T-helper 1 cell (primary cell): ENCODE measurements around the gene IMPACT.

Source experiments
- DNase-seq, 5 donors: peaks; one replicate each; pipeline ENCODE4 v3.0.0-alpha.2; 2012 to 2020

IMPACT gene

GRCh38 chr18:24426073-24426397, 435 bp upstream of the IMPACT start:
- DNase-seq, result no peak

GRCh38 chr18:24427484-24427883, 1.0 kb downstream of the IMPACT start:
- DNase-seq, result no peak

GRCh38 chr18:24428709-24429108, 2.2 kb downstream of the IMPACT start:
- DNase-seq, result no peak

GRCh38 chr18:24429188-24429587, 2.7 kb downstream of the IMPACT start:
- no peak for DNase-seq

- DNase-seq, result no peak
Observed at GRCh38 chr18:24432618-24433017, 6.1 kb downstream of the IMPACT start.

- no peak for DNase-seq
Observed at GRCh38 chr18:24436939-24437338, 10.5 kb downstream of the IMPACT start.

GRCh38 chr18:24443870-24444269, 17.4 kb downstream of the IMPACT start:
- DNase-seq, result no peak

- no peak for DNase-seq
Observed at GRCh38 chr18:24446453-24446852, 20.0 kb downstream of the IMPACT start.

GRCh38 chr18:24446953-24447538, 20.6 kb downstream of the IMPACT start:
- no peak for DNase-seq

- no peak for DNase-seq
Observed at GRCh38 chr18:24447961-24448360, 21.5 kb downstream of the IMPACT start.

GRCh38 chr18:24456549-24456948, 30.1 kb downstream of the IMPACT start:
- no peak for DNase-seq

- DNase-seq, result no peak
Observed at GRCh38 chr18:24459772-24460171, 33.3 kb downstream of the IMPACT start.

GRCh38 chr18:24460388-24460787, 33.9 kb downstream of the IMPACT start, which contains the start of gene HRH4:
HRH4 (plus strand) TSS chr18:24460637; CDS start chr18:24460729, 92 bp downstream.
- DNase-seq, result peak in 1 of 5 donors; percentile 35

- no peak for DNase-seq
Observed at GRCh38 chr18:24461996-24462395, 35.5 kb downstream of the IMPACT start.

- no peak for DNase-seq
Observed at GRCh38 chr18:24462838-24463775, 36.6 kb downstream of the IMPACT start.

- DNase-seq, result no peak
Observed at GRCh38 chr18:24465486-24465885, 39.0 kb downstream of the IMPACT start.

- DNase-seq, result no peak
Observed at GRCh38 chr18:24466771-24467170, 40.3 kb downstream of the IMPACT start.

GRCh38 chr18:24470022-24470618, 43.6 kb downstream of the IMPACT start:
- no peak for DNase-seq

GRCh38 chr18:24470805-24471204, 44.3 kb downstream of the IMPACT start:
- no peak for DNase-seq

- DNase-seq, result no peak
Observed at GRCh38 chr18:24472591-24472990, 46.1 kb downstream of the IMPACT start.

- DNase-seq, result no peak
Observed at GRCh38 chr18:24474406-24474805, 47.9 kb downstream of the IMPACT start.

- DNase-seq, result peak in 1 of 5 donors; percentile 8
Observed at GRCh38 chr18:24475926-24476589, 49.6 kb downstream of the IMPACT start.

- no peak for DNase-seq
Observed at GRCh38 chr18:24479371-24479770, 52.9 kb downstream of the IMPACT start.
